Measurements from ENCODE around the gene ENOX2.
"Not testable (repeated sequence)": the region's sequence is repeated elsewhere in the genome, so short reads cannot be mapped to it uniquely, and the experiment has no call there.

- not testable (repeated sequence) for TF ChIP-seq POLR2A, POLR2AphosphoS5 (IDR thresholded peaks at IDR 0.05)
- TF ChIP-seq, protein P1, sequence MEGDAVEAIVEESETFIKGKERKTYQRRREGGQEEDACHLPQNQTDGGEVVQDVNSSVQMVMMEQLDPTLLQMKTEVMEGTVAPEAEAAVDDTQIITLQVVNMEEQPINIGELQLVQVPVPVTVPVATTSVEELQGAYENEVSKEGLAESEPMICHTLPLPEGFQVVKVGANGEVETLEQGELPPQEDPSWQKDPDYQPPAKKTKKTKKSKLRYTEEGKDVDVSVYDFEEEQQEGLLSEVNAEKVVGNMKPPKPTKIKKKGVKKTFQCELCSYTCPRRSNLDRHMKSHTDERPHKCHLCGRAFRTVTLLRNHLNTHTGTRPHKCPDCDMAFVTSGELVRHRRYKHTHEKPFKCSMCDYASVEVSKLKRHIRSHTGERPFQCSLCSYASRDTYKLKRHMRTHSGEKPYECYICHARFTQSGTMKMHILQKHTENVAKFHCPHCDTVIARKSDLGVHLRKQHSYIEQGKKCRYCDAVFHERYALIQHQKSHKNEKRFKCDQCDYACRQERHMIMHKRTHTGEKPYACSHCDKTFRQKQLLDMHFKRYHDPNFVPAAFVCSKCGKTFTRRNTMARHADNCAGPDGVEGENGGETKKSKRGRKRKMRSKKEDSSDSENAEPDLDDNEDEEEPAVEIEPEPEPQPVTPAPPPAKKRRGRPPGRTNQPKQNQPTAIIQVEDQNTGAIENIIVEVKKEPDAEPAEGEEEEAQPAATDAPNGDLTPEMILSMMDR (IDR thresholded peaks at IDR 0.05) = not testable (repeated sequence)
Measured at GRCh38 chrX:130819367-130819766, 83.6 kb downstream of the ENOX2 start.
